H1 (cell line): ENCODE measurements around the gene EDEM1. TPM values are rescaled to one million over a fixed set of nuclear protein-coding genes. Genes with fewer than 3 reads are reported as not detected.

Source experiments
- CTCF ChIA-PET: fragments of 300-600 bp; sonication (Branson Sonifier 250); formaldehyde crosslinking; loops from one replicate; lab custom pipeline; 2021; ENCODE audit not compliant: partially characterized antibody; lab: Charles Lee
- POLR2A ChIA-PET: fragments of 300-600 bp; sonication (Branson Sonifier 250); formaldehyde crosslinking; loops from one replicate; lab custom pipeline; 2021; ENCODE audit warnings: inconsistent platforms; ENCODE audit not compliant: partially characterized antibody; lab: Charles Lee
- DNase-seq, 2 experiments: peaks; one replicate each; pipeline versions ENCODE4 v3.0.0 to v3.0.0-alpha.2; 2010 to 2022; ENCODE audit warnings: low spot score in 2 of 2, low read depth in 1 of 2, mixed read lengths in 1 of 2
- FAIRE-seq: peaks from 2 replicates; lab custom pipeline; 2011; peaks lifted over from hg19 to GRCh38; lab: Jason Lieb, UNC
- H2AFZ ChIP-seq: 2 replicates; pipeline ENCODE4 v1.8.1; 2012; ENCODE audit warnings: low read length, inconsistent platforms
- H2AK5ac ChIP-seq: 2 replicates; pipeline ENCODE4 v1.6.1; 2013; ENCODE audit warnings: low read depth, low read length
- H2BK120ac ChIP-seq: replicated peaks from 2 replicates; pipeline ENCODE3; 2013; ENCODE audit warnings: low read depth, low read length, inconsistent platforms
- H2BK12ac ChIP-seq: 2 replicates; pipeline ENCODE4 v1.6.1; 2013; ENCODE audit warnings: low read depth, low read length
- H2BK15ac ChIP-seq: 2 replicates; pipeline ENCODE4 v1.6.1; 2013; ENCODE audit warnings: low read length
- H2BK20ac ChIP-seq: 2 replicates; pipeline ENCODE4 v1.6.1; 2013; ENCODE audit warnings: low read length
- H2BK5ac ChIP-seq: 2 replicates; pipeline ENCODE4 v1.6.1; 2013; ENCODE audit warnings: low read depth, low read length
- H3K14ac ChIP-seq: 2 replicates; pipeline ENCODE4 v1.6.1; 2013; ENCODE audit warnings: inconsistent platforms; ENCODE audit not compliant: insufficient read length
- H3K18ac ChIP-seq: 2 replicates; pipeline ENCODE4 v1.6.1; 2013; ENCODE audit warnings: low read length; ENCODE audit errors: extremely low read depth
- H3K23ac ChIP-seq: 2 replicates; pipeline ENCODE4 v1.6.1; 2013; ENCODE audit warnings: inconsistent platforms; ENCODE audit not compliant: insufficient read length
- H3K23me2 ChIP-seq: 2 replicates; pipeline ENCODE4 v1.6.1; 2013; ENCODE audit warnings: low read depth, low read length
- H3K27ac ChIP-seq: 2 replicates; pipeline ENCODE4 v1.6.1; 2011; ENCODE audit warnings: low read depth, low read length, inconsistent platforms
- H3K27me3 ChIP-seq, 4 experiments: replicated peaks in 1 of 4; 1 replicate in 1 of 4; 2 replicates in 3 of 4; pipeline versions ENCODE4 v1.6.1 to v1.8.1; 2011 to 2013; ENCODE audit warnings: low read length in 3 of 4, mild to moderate bottlenecking in 3 of 4, inconsistent platforms in 2 of 4, mixed read lengths in 2 of 4, moderate library complexity in 1 of 4; ENCODE audit not compliant: control insufficient read depth in 3 of 4, insufficient read depth in 3 of 4; ENCODE audit errors: extremely low read depth in 1 of 4
- H3K36me3 ChIP-seq, 4 experiments: 2 replicates each; pipeline versions ENCODE4 v1.6.1 to v1.8.1; 2011 to 2013; ENCODE audit warnings: mild to moderate bottlenecking in 4 of 4, low read length in 3 of 4, moderate library complexity in 2 of 4, control low read depth in 1 of 4, inconsistent platforms in 1 of 4; ENCODE audit not compliant: insufficient read depth in 4 of 4, control insufficient read depth in 2 of 4
- H3K4ac ChIP-seq: replicated peaks from 2 replicates; pipeline ENCODE3; 2013; ENCODE audit warnings: low read length, low read depth, mixed read lengths, inconsistent platforms; ENCODE audit not compliant: insufficient read length
- H3K4me1 ChIP-seq, 4 experiments: replicated peaks in 1 of 4; 1 replicate in 1 of 4; 2 replicates in 3 of 4; pipeline versions ENCODE4 v1.6.1 to v1.8.1; 2011 to 2013; ENCODE audit warnings: low read length in 3 of 4, inconsistent platforms in 2 of 4, mixed read lengths in 1 of 4; ENCODE audit not compliant: insufficient read depth in 4 of 4, control insufficient read depth in 3 of 4
- H3K4me2 ChIP-seq, 2 experiments: 2 replicates each; pipeline versions ENCODE4 v1.6.1 to v1.8.1; 2011 to 2013; ENCODE audit warnings: low read depth in 2 of 2, low read length in 2 of 2, control low read depth in 1 of 2, inconsistent platforms in 1 of 2, mild to moderate bottlenecking in 1 of 2; ENCODE audit not compliant: insufficient read depth in 1 of 2
- H3K4me3 ChIP-seq, 4 experiments: fragments of 200-600, 300-600 bp in 1 of 4; sonication (generic), shearing (Covaris generic), sonication (Bioruptor Twin) in 1 of 4; 2 replicates each; pipeline versions ENCODE4 v1.5.1 to v1.8.1; 2011 to 2016; ENCODE audit warnings: low read length in 4 of 4, low read depth in 3 of 4, control low read depth in 2 of 4, inconsistent platforms in 2 of 4, mild to moderate bottlenecking in 2 of 4, mixed read lengths in 1 of 4, moderate library complexity in 1 of 4; ENCODE audit not compliant: insufficient read depth in 2 of 4; ENCODE audit errors: extremely low read depth in 1 of 4
- H3K56ac ChIP-seq: replicated peaks from 2 replicates; pipeline ENCODE3; 2013; ENCODE audit warnings: low read depth, mild to moderate bottlenecking, mixed read lengths, low read length, inconsistent platforms; ENCODE audit not compliant: insufficient read length
- H3K79me1 ChIP-seq: 2 replicates; pipeline ENCODE4 v1.6.1; 2013; ENCODE audit warnings: low read depth, low read length, control low read depth
- H3K79me2 ChIP-seq, 2 experiments: 2 replicates each; pipeline versions ENCODE4 v1.6.1 to v1.8.1; 2012 to 2013; ENCODE audit warnings: low read length in 2 of 2, mild to moderate bottlenecking in 2 of 2, inconsistent platforms in 1 of 2; ENCODE audit not compliant: insufficient read depth in 2 of 2, control insufficient read depth in 1 of 2
- H3K9ac ChIP-seq, 4 experiments: replicated peaks in 1 of 4; 1 replicate in 1 of 4; 2 replicates in 3 of 4; pipeline versions ENCODE4 v1.6.1 to v1.8.1; 2011 to 2013; ENCODE audit warnings: low read depth in 3 of 4, low read length in 3 of 4, control low read depth in 2 of 4, mild to moderate bottlenecking in 2 of 4, moderate library complexity in 2 of 4, inconsistent platforms in 1 of 4; ENCODE audit errors: extremely low read depth in 1 of 4
- H3K9me3 ChIP-seq, 2 experiments: 2 replicates each; pipeline versions ENCODE4 v1.6.1 to v1.8.1; 2012 to 2013; ENCODE audit warnings: mild to moderate bottlenecking in 2 of 2, moderate library complexity in 2 of 2, control low read depth in 1 of 2, inconsistent platforms in 1 of 2, low read depth in 1 of 2, low read length in 1 of 2, mixed read lengths in 1 of 2; ENCODE audit not compliant: insufficient read depth in 2 of 2
- H4K20me1 ChIP-seq, 2 experiments: replicated peaks in 1 of 2; 2 replicates each; pipeline versions ENCODE3 to v1.8.1; 2011 to 2013; ENCODE audit warnings: inconsistent platforms in 2 of 2, low read length in 2 of 2, mild to moderate bottlenecking in 1 of 2; ENCODE audit not compliant: insufficient read depth in 2 of 2, control insufficient read depth in 1 of 2
- H4K5ac ChIP-seq: 2 replicates; pipeline ENCODE4 v1.6.1; 2013; ENCODE audit warnings: low read length, low read depth, mixed read lengths, inconsistent platforms; ENCODE audit not compliant: insufficient read length
- H4K8ac ChIP-seq: 2 replicates; pipeline ENCODE4 v1.8.0; 2013; ENCODE audit warnings: mild to moderate bottlenecking, moderate library complexity, low read length, inconsistent platforms; ENCODE audit not compliant: insufficient read depth; ENCODE audit errors: extremely low read depth
- H4K91ac ChIP-seq: replicated peaks from 2 replicates; pipeline ENCODE3; 2013; ENCODE audit warnings: low read length, mixed read lengths, inconsistent platforms; ENCODE audit not compliant: insufficient read length
- CHD2 ChIP-seq: IDR thresholded peaks from 2 replicates; pipeline ENCODE4 v1.6.1; 2012; ENCODE audit warnings: low read length, improper control_type of control experiment
- CREB1 ChIP-seq: IDR thresholded peaks from 2 replicates; pipeline ENCODE4 v1.6.1; 2012; ENCODE audit warnings: inconsistent platforms
- GTF2F1 ChIP-seq: IDR thresholded peaks from 2 replicates; pipeline ENCODE4 v1.6.1; 2012; ENCODE audit warnings: low read depth, low read length, improper control_type of control experiment, borderline replicate concordance
- HDAC2 ChIP-seq, 2 experiments: fragments of 300-600 bp in 1 of 2; sonication (generic) in 1 of 2; IDR thresholded peaks; 2 replicates each; pipeline ENCODE4 v1.6.1; 2011 to 2012; ENCODE audit warnings: low read depth in 2 of 2, low read length in 2 of 2, mild to moderate bottlenecking in 2 of 2, moderate library complexity in 2 of 2, borderline replicate concordance in 1 of 2, inconsistent platforms in 1 of 2
- KDM1A ChIP-seq: fragments of 200-600, 300-600 bp; sonication (generic); IDR thresholded peaks from 2 replicates; pipeline ENCODE4 v1.7.1; 2016; ENCODE audit warnings: mild to moderate bottlenecking, low read length, borderline replicate concordance
- MAFK ChIP-seq: IDR thresholded peaks from 2 replicates; pipeline ENCODE4 v1.6.1; 2012; ENCODE audit warnings: low read depth, mild to moderate bottlenecking, improper control_type of control experiment, low read length
- SRF ChIP-seq: IDR thresholded peaks from 2 replicates; pipeline ENCODE4 v1.6.1; 2011; ENCODE audit warnings: mild to moderate bottlenecking, low read depth, low read length, moderate library complexity
- TCF12 ChIP-seq: IDR thresholded peaks from 2 replicates; pipeline ENCODE4 v1.6.1; 2011; ENCODE audit warnings: low read depth, mild to moderate bottlenecking, low read length
- WGBS, 2 experiments: shearing (Covaris generic) in 1 of 2; methylation state at CpG; one replicate each; pipeline versions ENCODE4 v1.1.6 to v1.1.7; 2013 to 2015; ENCODE audit warnings: low lambda C conversion rate in 2 of 2, mixed read lengths in 2 of 2, inconsistent platforms in 1 of 2, low coverage in 1 of 2, missing lambda C conversion rate in 1 of 2; ENCODE audit not compliant: insufficient replicate concordance in 2 of 2, insufficient coverage in 1 of 2, insufficient read length in 1 of 2; ENCODE audit errors: extremely low coverage in 1 of 2, missing lambda C conversion rate in 1 of 2; 5-methylcytosine and 5-hydroxymethylcytosine counted together
- polyA plus RNA-seq, 7 experiments: library from polyadenylated mRNA; depleted of rRNA in 3 of 7; stranded (reverse) in 5 of 7; unstranded in 2 of 7; fragments of >200 nt in 5 of 7; fragments of 200-250 nt in 2 of 7; gene quantifications; 1 replicate in 5 of 7; 2 replicates in 1 of 7; 4 replicates in 1 of 7; pipeline versions ENCODE4 v1.2.1 to v1.2.3, GENCODE V29; 2011 to 2013; ENCODE audit warnings: missing spikeins in 2 of 7, mixed read lengths in 2 of 7
- total RNA-seq: library from RNA; stranded (reverse); fragmentation: NEBNext Ultra II Directional; extraction: Animal tissue kit (Norgen Biotek cat#: 25700); gene quantifications from 2 replicates; pipeline ENCODE4 v1.2.1, GENCODE V29; 2021
- TF ChIP-seq, protein P1 (sequence below), 3 experiments: IDR thresholded peaks; 1 replicate in 2 of 3; 2 replicates in 1 of 3; pipeline versions ENCODE4 v1.5.1 to v1.6.1; 2011; ENCODE audit warnings: low read length in 3 of 3, mild to moderate bottlenecking in 3 of 3, inconsistent platforms in 2 of 3, low read depth in 1 of 3, moderate library complexity in 1 of 3; ENCODE audit not compliant: insufficient read depth in 1 of 3; ENCODE audit errors: control extremely low read depth in 1 of 3

Gene EDEM1
- total and polyA plus RNA-seq, 2 of the 8 experiments (the other 6 are each of a cell fraction or from before 2014, with no cell fraction given), result 4.8 to 16.4 TPM

- Histone ChIP-seq H3K27ac (no peak overlapping the region), H3K18ac (peak overlapping the region; percentile 24; the same call in 1 of the 2 replicates), H3K9me3 (no peaks in the 10 kb centered on the region), H2AFZ (peak overlapping the region; percentile 11; the same call in 1 of the 2 replicates), H3K56ac (no peak overlapping the region), H3K14ac (no peak overlapping the region), H3K4me1 (peaks cover 6 to 23% (median 15%) of the 10 kb centered on the region in 4 experiments; a peak in 5 of 7 replicates), H2BK5ac (no peak overlapping the region), H3K23me2 (no peaks in the 10 kb centered on the region), H4K5ac (no peak overlapping the region), H3K23ac (no peak overlapping the region), H3K4me3 (no peak overlapping the region), H3K4me2 (peak overlapping the region in 1 of 2 experiments; percentile 36; a peak in 2 of 4 replicates), H3K36me3 (peaks cover 0 to 5% (median 0%) of the 10 kb centered on the region in 4 experiments; a peak in 1 of 8 replicates), H2AK5ac (no peak overlapping the region), H2BK20ac (no peak overlapping the region; the same call in 1 of the 2 replicates), H2BK120ac (no peak overlapping the region), H4K91ac (no peak overlapping the region), H3K27me3 (no peaks in the 10 kb centered on the region), H4K8ac (no peak overlapping the region), H2BK15ac (0 out of 2 replicates have a peak overlapping the region, but pooled peaks have one; percentile 46), H3K79me2 (no peaks in the 10 kb centered on the region), H2BK12ac (0 out of 2 replicates have a peak overlapping the region, but pooled peaks have one; percentile 60), H3K4ac (no peak overlapping the region), H3K79me1 (no peaks in the 10 kb centered on the region; the same call in 1 of the 2 replicates), H3K9ac (no peak overlapping the region), H4K20me1 (no peaks in the 10 kb centered on the region)
- CTCF ChIA-PET, result interaction anchor here (1.5 kb wide), 1 partner anchor 10 kb away, joined by 5 read pairs; no protein-coding TSS in a partner anchor
- DNase-seq (no peak), FAIRE-seq (no peak)
- POLR2A ChIA-PET, result interaction anchor here (1.1 kb wide), 1 partner anchor 11 kb away, joined by 3 read pairs; no protein-coding TSS in a partner anchor
- TF ChIP-seq CHD2 (no peak), GTF2F1 (no peak), SRF (no peak), TCF12 (no peak), HDAC2 (IDR thresholded peaks at IDR 0.05; ENCODE audit: borderline replicate concordance in 1 of 2, low read depth in 2 of 2, low read length in 2 of 2) (no peak), KDM1A (no peak), CREB1 (no peak), MAFK (no peak)
- TF ChIP-seq, protein P1, sequence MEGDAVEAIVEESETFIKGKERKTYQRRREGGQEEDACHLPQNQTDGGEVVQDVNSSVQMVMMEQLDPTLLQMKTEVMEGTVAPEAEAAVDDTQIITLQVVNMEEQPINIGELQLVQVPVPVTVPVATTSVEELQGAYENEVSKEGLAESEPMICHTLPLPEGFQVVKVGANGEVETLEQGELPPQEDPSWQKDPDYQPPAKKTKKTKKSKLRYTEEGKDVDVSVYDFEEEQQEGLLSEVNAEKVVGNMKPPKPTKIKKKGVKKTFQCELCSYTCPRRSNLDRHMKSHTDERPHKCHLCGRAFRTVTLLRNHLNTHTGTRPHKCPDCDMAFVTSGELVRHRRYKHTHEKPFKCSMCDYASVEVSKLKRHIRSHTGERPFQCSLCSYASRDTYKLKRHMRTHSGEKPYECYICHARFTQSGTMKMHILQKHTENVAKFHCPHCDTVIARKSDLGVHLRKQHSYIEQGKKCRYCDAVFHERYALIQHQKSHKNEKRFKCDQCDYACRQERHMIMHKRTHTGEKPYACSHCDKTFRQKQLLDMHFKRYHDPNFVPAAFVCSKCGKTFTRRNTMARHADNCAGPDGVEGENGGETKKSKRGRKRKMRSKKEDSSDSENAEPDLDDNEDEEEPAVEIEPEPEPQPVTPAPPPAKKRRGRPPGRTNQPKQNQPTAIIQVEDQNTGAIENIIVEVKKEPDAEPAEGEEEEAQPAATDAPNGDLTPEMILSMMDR (IDR thresholded peaks at IDR 0.05; ENCODE audit: control extremely low read depth in 1 of 3, insufficient read depth in 1 of 3, low read depth in 1 of 3, low read length in 3 of 3), result no peak
- WGBS, 2 experiments, result 84% methylated on average over 13 of the region's 13 CpGs; no CpG with 5 or more reads in 1 of the 2 experiments
These were observed 34.9 kb downstream of the EDEM1 start for GRCh38 chr3:5222283-5223005.
